ENCODE data around the gene SIAH1. TPM values are rescaled to one million over a fixed set of nuclear protein-coding genes. Genes with fewer than 3 reads are reported as not detected.

Gene SIAH1
- total and polyA plus RNA-seq, 9 of the 15 experiments (the other 6 are each of a cell fraction or from before 2014, with no cell fraction given) = 4.1 to 14.3 (median 12.5) TPM

DNA sequence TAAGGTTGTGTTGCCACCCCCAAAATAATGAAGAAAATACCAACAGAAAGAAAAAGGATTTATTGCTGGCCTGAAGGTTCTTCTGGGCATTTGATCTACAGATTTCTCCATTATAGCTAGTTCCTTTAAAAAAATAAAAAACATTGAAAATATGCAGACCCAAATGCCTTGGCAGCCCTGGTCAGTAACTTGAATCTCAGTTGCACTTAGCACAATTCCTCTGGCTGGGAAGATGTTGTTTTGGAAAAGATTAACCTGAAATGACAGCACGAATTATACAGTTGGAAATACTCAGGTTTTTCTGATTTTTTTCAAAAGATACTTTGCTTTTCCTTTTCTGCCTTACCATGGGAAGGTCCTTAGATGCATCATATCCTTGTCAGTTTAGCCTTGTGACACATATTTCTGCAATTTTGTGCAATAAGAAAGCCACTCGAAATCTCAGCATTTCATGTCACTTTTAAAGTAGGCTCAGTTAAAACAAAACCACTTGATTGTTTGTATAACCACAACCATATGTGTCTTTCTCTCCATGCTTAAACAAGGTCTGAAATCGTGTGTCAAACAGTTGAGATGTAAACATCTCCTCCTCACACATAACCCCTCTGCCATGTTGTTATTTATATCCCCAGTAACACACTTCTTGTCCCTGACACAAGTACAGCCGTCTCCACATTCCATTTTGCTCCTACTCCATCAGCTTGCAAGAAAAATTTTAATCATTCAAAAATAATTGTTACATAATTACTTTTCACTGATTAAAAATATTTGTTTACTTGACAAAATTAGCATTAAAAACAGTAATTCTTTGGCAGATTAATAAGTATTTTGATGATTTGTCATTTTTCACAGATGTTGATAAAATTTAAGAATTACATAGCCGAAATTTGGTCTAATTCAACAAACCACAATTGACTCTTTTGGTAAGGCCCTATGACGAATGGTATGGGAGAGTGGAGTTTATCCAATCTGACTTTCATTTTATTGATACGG, 61.1 kb downstream of the SIAH1 start:
- no peaks in the 10 kb centered on the region for H3K9me1 ChIP-seq (ENCODE audit: control insufficient read depth, insufficient read depth, low read length)
- no peaks in the 10 kb centered on the region for H4K20me1 ChIP-seq (replicated peaks; ENCODE audit: control insufficient read depth, insufficient read depth, low read length)
- no peak overlapping the region for H3K4me3 ChIP-seq
- ATAC-seq (no peak), FAIRE-seq (no peak), DNase-seq (ENCODE audit: extremely low read depth in 1 of 4, low spot score in 3 of 4) (no peak)
- no peak overlapping the region for H3K4me2 ChIP-seq (ENCODE audit: insufficient read depth, low read length)
- in situ Hi-C loops (cut with MboI) = no loop called here
- H3K79me2 ChIP-seq (ENCODE audit: control insufficient read depth, insufficient read depth, low read length) = no peaks in the 10 kb centered on the region
- no peak for TF ChIP-seq SMAD1 (IDR thresholded peaks at IDR 0.05; ENCODE audit: low read depth, low read length, partially characterized antibody)
- peak; percentile 79 for TF ChIP-seq ZNF316 (IDR thresholded peaks at IDR 0.05)
- no peak for TF ChIP-seq PTTG1 (tag; IDR thresholded peaks at IDR 0.05; ENCODE audit: low read depth)
- 0 out of 2 replicates have a peak, but pooled peaks have one; percentile 5 for TF ChIP-seq MAFG (tag; conservative IDR thresholded peaks at IDR 0.05)
- TF ChIP-seq C11orf30 (IDR thresholded peaks at IDR 0.05; ENCODE audit: low read depth) = peak; percentile 43
- TF ChIP-seq ETV1 (tag; conservative IDR thresholded peaks at IDR 0.05; ENCODE audit: low read depth) = no peak
- no peak for TF ChIP-seq ZNF124 (CRISPR knock-in tag; IDR thresholded peaks at IDR 0.05)
- no peak for TF ChIP-seq CHD1 (IDR thresholded peaks at IDR 0.05; ENCODE audit: low read length)
- TF ChIP-seq TCF7L2 (IDR thresholded peaks at IDR 0.05; ENCODE audit: low read depth, low read length) = no peak
- 69% methylated on average over 7 of the region's 7 CpGs for WGBS (ENCODE audit: insufficient coverage, low coverage, missing lambda C conversion rate)
- no peak overlapping the region for H3K27ac ChIP-seq (ENCODE audit: extremely low read depth, low read depth, low read length)
- no peak overlapping the region for H3K9ac ChIP-seq (ENCODE audit: insufficient read depth in 1 of 2, low read depth in 2 of 2, low read length in 2 of 2)
- H3K36me3 ChIP-seq (ENCODE audit: control insufficient read depth, insufficient read depth, low read length) = peaks cover 23% of the 10 kb centered on the region; the same call in 2 of the 3 replicates
- ChIA-PET CTCF (ENCODE audit: low intra/inter-chr PET ratio) (no interaction called here), POLR2A (no interaction called here)
- BruUV-seq (replicated peaks) = no TSS peak
- H3K4me1 ChIP-seq (replicated peaks in 1 of 2; ENCODE audit: control insufficient read depth in 2 of 2, insufficient read depth in 2 of 2, low read length in 2 of 2) = no peaks in the 10 kb centered on the region
- no peaks in the 10 kb centered on the region for H3K27me3 ChIP-seq (ENCODE audit: control insufficient read depth in 2 of 2, insufficient read depth in 2 of 2, low read length in 2 of 2)
- intact Hi-C loops (cut with micrococcal nuclease) = no loop called here
- no peak overlapping the region for H2AFZ ChIP-seq (ENCODE audit: low read depth, low read length)
- no peaks in the 10 kb centered on the region for H3K9me3 ChIP-seq (replicated peaks; ENCODE audit: control insufficient read depth, insufficient read depth, low read depth, low read length)

Data from K562 (cell line).